ENCODE measurements around the gene NFE2. TPM values are rescaled to one million over a fixed set of nuclear protein-coding genes. Genes with fewer than 3 reads are reported as not detected.
"Not testable (repeated sequence)": the region's sequence is repeated elsewhere in the genome, so short reads cannot be mapped to it uniquely, and the experiment has no call there.

Gene NFE2
- total RNA-seq, 1 donor from 2014 or later: 0.49 TPM

- H3K4me3 Mint-ChIP-seq (ENCODE audit: unreplicated experiment): peak overlapping the region; percentile 42
- H3K36me3 Mint-ChIP-seq (ENCODE audit: low read depth, unreplicated experiment): peaks cover 60% of the 10 kb centered on the region
- H3K4me1 Mint-ChIP-seq (ENCODE audit: unreplicated experiment): peaks cover 38% of the 10 kb centered on the region
- H3K27me3 Mint-ChIP-seq (ENCODE audit: unreplicated experiment): peaks cover 5% of the 10 kb centered on the region
- no peak for DNase-seq (ENCODE audit: low spot score)
- H3K27ac Mint-ChIP-seq (ENCODE audit: unreplicated experiment): peak overlapping the region; percentile 86
- no peaks in the 10 kb centered on the region for H3K9me3 Mint-ChIP-seq (ENCODE audit: unreplicated experiment)
- TF ChIP-seq CTCF (IDR thresholded peaks at IDR 0.05; ENCODE audit: unreplicated experiment): no peak
Observed at GRCh38 chr12:54286042-54287030, 14.5 kb downstream of the NFE2 start.

GRCh38 chr12:54285150-54286041 is 15.4 kb downstream of the NFE2 start:
- no peak for DNase-seq (ENCODE audit: low spot score)
- peaks cover 61% of the 10 kb centered on the region for H3K36me3 Mint-ChIP-seq (ENCODE audit: low read depth, unreplicated experiment)
- peak overlapping the region; percentile 72 for H3K4me3 Mint-ChIP-seq (ENCODE audit: unreplicated experiment)
- peak overlapping the region; percentile 86 for H3K27ac Mint-ChIP-seq (ENCODE audit: unreplicated experiment)
- H3K9me3 Mint-ChIP-seq (ENCODE audit: unreplicated experiment): no peaks in the 10 kb centered on the region
- TF ChIP-seq CTCF (IDR thresholded peaks at IDR 0.05; ENCODE audit: unreplicated experiment): peak; percentile 35
- H3K4me1 Mint-ChIP-seq (ENCODE audit: unreplicated experiment): peaks cover 39% of the 10 kb centered on the region
- peaks cover 5% of the 10 kb centered on the region for H3K27me3 Mint-ChIP-seq (ENCODE audit: unreplicated experiment)

- Mint-ChIP-seq H3K36me3 (ENCODE audit: low read depth, unreplicated experiment) (peaks cover 61% of the 10 kb centered on the region), H3K4me1 (ENCODE audit: unreplicated experiment) (peaks cover 39% of the 10 kb centered on the region), H3K27ac (ENCODE audit: unreplicated experiment) (peak overlapping the region; percentile 58)
- not testable (repeated sequence) for H3K4me3 Mint-ChIP-seq (ENCODE audit: unreplicated experiment); DNase-seq (ENCODE audit: low spot score); H3K9me3 Mint-ChIP-seq (ENCODE audit: unreplicated experiment); H3K27me3 Mint-ChIP-seq (ENCODE audit: unreplicated experiment)
Observed at GRCh38 chr12:54284070-54284780, 16.6 kb downstream of the NFE2 start.

GRCh38 chr12:54282949-54283593 is 17.7 kb downstream of the NFE2 start:
- no peak overlapping the region for H3K4me3 Mint-ChIP-seq (ENCODE audit: unreplicated experiment)
- no peak for DNase-seq (ENCODE audit: low spot score)
- peaks cover 46% of the 10 kb centered on the region for H3K4me1 Mint-ChIP-seq (ENCODE audit: unreplicated experiment)
- peak overlapping the region; percentile 61 for H3K27ac Mint-ChIP-seq (ENCODE audit: unreplicated experiment)
- TF ChIP-seq CTCF (IDR thresholded peaks at IDR 0.05; ENCODE audit: unreplicated experiment): no peak
- no peaks in the 10 kb centered on the region for H3K9me3 Mint-ChIP-seq (ENCODE audit: unreplicated experiment)
- peaks cover 60% of the 10 kb centered on the region for H3K36me3 Mint-ChIP-seq (ENCODE audit: low read depth, unreplicated experiment)
- H3K27me3 Mint-ChIP-seq (ENCODE audit: unreplicated experiment): peaks cover 5% of the 10 kb centered on the region

- not testable (repeated sequence) for H3K27ac Mint-ChIP-seq (ENCODE audit: unreplicated experiment); H3K4me3 Mint-ChIP-seq (ENCODE audit: unreplicated experiment); H3K9me3 Mint-ChIP-seq (ENCODE audit: unreplicated experiment); H3K27me3 Mint-ChIP-seq (ENCODE audit: unreplicated experiment); DNase-seq (ENCODE audit: low spot score)
- Mint-ChIP-seq H3K36me3 (ENCODE audit: low read depth, unreplicated experiment) (peaks cover 47% of the 10 kb centered on the region), H3K4me1 (ENCODE audit: unreplicated experiment) (peaks cover 51% of the 10 kb centered on the region)
Observed at GRCh38 chr12:54281694-54282093, 19.1 kb downstream of the NFE2 start.

- not testable (repeated sequence) for H3K4me3 Mint-ChIP-seq (ENCODE audit: unreplicated experiment); H3K27ac Mint-ChIP-seq (ENCODE audit: unreplicated experiment); DNase-seq (ENCODE audit: low spot score); H3K9me3 Mint-ChIP-seq (ENCODE audit: unreplicated experiment); H3K27me3 Mint-ChIP-seq (ENCODE audit: unreplicated experiment)
- Mint-ChIP-seq H3K4me1 (ENCODE audit: unreplicated experiment) (peaks cover 51% of the 10 kb centered on the region), H3K36me3 (ENCODE audit: low read depth, unreplicated experiment) (peaks cover 47% of the 10 kb centered on the region)
Observed at GRCh38 chr12:54281261-54281638, 19.6 kb downstream of the NFE2 start.
